Hepatocyte (in vitro differentiated cells): ENCODE results near the gene MON1B.

ENCODE experiments used
- EZH2phosphoT487 ChIP-seq: fragments of 200-600 bp; sonication (generic); IDR thresholded peaks from one replicate; pipeline ENCODE4 v1.6.1; 2018; ENCODE audit warnings: antibody characterized with exemption, mild to moderate bottlenecking, low read depth, moderate library complexity; ENCODE audit not compliant: unreplicated experiment, severe bottlenecking
- TF ChIP-seq, protein P1 (sequence below): fragments of 200-600 bp; sonication (generic); IDR thresholded peaks from 2 replicates; pipeline ENCODE4 v1.5.1; 2016; ENCODE audit warnings: antibody characterized with exemption, mild to moderate bottlenecking; ENCODE audit not compliant: poor library complexity

DNA sequence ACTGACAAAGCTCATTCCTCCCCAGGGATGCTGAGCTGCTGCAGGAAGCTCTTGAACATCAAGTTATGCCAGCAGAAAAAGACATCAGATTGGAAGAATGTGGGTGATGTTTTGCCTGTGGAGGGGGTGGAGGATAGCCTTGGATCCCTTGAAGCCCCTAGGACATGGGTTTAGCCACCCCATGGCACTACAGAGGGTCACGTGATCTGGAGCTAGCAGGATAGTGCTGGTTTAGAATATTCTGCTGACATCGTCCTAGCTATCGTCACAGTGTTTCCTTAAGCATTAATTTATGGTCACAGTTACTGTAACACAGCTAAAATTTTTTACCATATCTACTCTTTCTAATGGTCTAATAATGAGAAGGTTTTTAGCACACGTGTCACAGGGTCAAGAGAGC, 20.2 kb upstream of the MON1B start:
- TF ChIP-seq, protein P1, sequence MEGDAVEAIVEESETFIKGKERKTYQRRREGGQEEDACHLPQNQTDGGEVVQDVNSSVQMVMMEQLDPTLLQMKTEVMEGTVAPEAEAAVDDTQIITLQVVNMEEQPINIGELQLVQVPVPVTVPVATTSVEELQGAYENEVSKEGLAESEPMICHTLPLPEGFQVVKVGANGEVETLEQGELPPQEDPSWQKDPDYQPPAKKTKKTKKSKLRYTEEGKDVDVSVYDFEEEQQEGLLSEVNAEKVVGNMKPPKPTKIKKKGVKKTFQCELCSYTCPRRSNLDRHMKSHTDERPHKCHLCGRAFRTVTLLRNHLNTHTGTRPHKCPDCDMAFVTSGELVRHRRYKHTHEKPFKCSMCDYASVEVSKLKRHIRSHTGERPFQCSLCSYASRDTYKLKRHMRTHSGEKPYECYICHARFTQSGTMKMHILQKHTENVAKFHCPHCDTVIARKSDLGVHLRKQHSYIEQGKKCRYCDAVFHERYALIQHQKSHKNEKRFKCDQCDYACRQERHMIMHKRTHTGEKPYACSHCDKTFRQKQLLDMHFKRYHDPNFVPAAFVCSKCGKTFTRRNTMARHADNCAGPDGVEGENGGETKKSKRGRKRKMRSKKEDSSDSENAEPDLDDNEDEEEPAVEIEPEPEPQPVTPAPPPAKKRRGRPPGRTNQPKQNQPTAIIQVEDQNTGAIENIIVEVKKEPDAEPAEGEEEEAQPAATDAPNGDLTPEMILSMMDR: no peak
- no peak for TF ChIP-seq EZH2phosphoT487
